Esophagus squamous epithelium (tissue), 4 donors: ENCODE data around the gene GPR65.

ENCODE experiments used
- POLR2A ChIP-seq, 4 donors: fragments of 450-650 bp; IDR thresholded peaks; one replicate each; pipeline ENCODE4 v1.6.1; 2017; ENCODE audit warnings: antibody characterized with exemption in 4 of 4, mild to moderate bottlenecking in 4 of 4, moderate library complexity in 3 of 4
- TF ChIP-seq, protein P1 (sequence below), 6 experiments: fragments of 450-650 bp in 4 of 6; fragments of 200-600 bp in 2 of 6; sonication (generic) in 2 of 6; IDR thresholded peaks; one replicate each; pipeline ENCODE4 v1.5.1; 2016 to 2019; ENCODE audit warnings: antibody characterized with exemption in 6 of 6, mild to moderate bottlenecking in 4 of 6, moderate library complexity in 4 of 6

DNA sequence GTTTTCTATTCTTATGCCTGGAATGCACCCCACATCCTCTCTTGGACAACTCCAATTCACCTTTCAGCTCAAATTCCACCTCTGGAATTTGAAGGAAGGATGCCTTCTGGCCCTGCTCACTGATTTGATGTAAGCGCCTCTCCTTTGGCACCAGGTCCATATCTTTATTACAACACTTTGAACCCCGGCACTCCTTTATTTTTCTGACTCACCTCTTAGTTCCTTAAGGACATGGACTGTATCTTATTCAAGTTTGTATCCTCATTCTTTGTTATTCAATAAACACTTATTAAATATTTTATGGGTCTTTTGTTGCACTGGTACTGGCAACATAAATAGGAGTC lies 15.0 kb upstream of the GPR65 start:
- TF ChIP-seq, protein P1, sequence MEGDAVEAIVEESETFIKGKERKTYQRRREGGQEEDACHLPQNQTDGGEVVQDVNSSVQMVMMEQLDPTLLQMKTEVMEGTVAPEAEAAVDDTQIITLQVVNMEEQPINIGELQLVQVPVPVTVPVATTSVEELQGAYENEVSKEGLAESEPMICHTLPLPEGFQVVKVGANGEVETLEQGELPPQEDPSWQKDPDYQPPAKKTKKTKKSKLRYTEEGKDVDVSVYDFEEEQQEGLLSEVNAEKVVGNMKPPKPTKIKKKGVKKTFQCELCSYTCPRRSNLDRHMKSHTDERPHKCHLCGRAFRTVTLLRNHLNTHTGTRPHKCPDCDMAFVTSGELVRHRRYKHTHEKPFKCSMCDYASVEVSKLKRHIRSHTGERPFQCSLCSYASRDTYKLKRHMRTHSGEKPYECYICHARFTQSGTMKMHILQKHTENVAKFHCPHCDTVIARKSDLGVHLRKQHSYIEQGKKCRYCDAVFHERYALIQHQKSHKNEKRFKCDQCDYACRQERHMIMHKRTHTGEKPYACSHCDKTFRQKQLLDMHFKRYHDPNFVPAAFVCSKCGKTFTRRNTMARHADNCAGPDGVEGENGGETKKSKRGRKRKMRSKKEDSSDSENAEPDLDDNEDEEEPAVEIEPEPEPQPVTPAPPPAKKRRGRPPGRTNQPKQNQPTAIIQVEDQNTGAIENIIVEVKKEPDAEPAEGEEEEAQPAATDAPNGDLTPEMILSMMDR (IDR thresholded peaks at IDR 0.05), result no peak
- no peak for TF ChIP-seq POLR2A (IDR thresholded peaks at IDR 0.05)
